ENCODE results near the gene CHST3. TPM values are rescaled to one million over a fixed set of nuclear protein-coding genes. Genes with fewer than 3 reads are reported as not detected.

The CHST3 gene
- polyA plus RNA-seq, 1 experiment = 20.9 TPM

DNA sequence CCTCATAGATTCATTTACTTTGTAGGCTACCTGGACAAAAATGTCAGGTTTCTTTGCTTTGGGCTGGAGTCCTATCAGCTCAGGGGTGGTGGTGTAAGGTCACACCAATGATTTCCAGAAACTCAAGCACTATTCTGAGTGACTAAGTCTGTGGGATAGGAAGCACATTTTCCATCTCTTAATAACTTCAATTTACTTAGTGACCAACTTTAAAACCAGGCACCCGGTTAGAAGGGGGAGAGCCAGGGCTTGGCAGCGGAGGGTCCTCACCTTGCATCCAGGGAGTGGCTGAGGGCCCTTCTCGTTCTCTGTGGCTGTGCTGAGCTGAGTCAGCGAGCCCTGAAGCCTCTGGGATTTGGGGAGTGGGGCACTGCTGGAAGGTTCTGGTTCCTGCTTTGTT, 6.7 kb downstream of the CHST3 start:
- Histone ChIP-seq H3K4me3 (ENCODE audit: low read depth, low read length) (no peak overlapping the region), H3K27me3 (ENCODE audit: control insufficient read depth, insufficient read depth, low read length) (no peaks in the 10 kb centered on the region), H3K36me3 (ENCODE audit: control insufficient read depth, insufficient read depth, low read length) (peaks cover 5% of the 10 kb centered on the region; the same call in 1 of the 2 replicates)
- no peak for DNase-seq (ENCODE audit: low read depth)
- ChIA-PET CTCF (interaction anchor here (1.0 to 2.4 kb wide), 6 partner anchors 13 to 80 kb away, joined by 3 to 12 read pairs (median 4); no protein-coding TSS in a partner anchor), POLR2A (interaction anchor here (0.6 kb wide), 2 partner anchors 77 to 117 kb away, joined by 4 to 7 read pairs; no protein-coding TSS in a partner anchor)
- TF ChIP-seq, protein P1, sequence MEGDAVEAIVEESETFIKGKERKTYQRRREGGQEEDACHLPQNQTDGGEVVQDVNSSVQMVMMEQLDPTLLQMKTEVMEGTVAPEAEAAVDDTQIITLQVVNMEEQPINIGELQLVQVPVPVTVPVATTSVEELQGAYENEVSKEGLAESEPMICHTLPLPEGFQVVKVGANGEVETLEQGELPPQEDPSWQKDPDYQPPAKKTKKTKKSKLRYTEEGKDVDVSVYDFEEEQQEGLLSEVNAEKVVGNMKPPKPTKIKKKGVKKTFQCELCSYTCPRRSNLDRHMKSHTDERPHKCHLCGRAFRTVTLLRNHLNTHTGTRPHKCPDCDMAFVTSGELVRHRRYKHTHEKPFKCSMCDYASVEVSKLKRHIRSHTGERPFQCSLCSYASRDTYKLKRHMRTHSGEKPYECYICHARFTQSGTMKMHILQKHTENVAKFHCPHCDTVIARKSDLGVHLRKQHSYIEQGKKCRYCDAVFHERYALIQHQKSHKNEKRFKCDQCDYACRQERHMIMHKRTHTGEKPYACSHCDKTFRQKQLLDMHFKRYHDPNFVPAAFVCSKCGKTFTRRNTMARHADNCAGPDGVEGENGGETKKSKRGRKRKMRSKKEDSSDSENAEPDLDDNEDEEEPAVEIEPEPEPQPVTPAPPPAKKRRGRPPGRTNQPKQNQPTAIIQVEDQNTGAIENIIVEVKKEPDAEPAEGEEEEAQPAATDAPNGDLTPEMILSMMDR (IDR thresholded peaks at IDR 0.05; ENCODE audit: insufficient read depth, low read depth, low read length) = no peak

DNA sequence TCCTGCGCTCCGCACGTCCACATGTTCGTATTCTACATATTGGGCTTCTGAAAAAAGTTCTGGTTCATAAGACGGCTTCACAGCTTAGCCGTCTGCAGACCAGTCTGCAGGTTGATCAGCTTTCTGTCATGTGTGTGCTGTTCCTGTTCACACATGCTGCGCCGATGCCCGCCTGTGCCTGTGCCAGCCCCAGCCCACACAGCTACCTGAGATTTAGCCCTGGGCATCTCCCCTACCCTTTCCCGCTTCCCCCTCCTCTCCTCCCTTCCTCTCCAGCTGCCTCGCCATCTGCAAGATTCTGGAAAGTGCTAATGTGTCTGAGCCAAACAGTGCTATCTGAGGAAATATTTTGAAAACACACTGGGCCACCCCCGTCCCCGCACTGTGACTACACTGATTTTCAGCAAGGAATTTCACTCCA, 7.1 kb downstream of the CHST3 start:
- peaks cover 5% of the 10 kb centered on the region; the same call in 1 of the 2 replicates for H3K36me3 ChIP-seq (ENCODE audit: control insufficient read depth, insufficient read depth, low read length)
- no peak for DNase-seq (ENCODE audit: low read depth)
- ChIA-PET CTCF (interaction anchor here (1.1 to 2.4 kb wide), 4 partner anchors 14 to 77 kb away, joined by 3 to 12 read pairs (median 6); no protein-coding TSS in a partner anchor), POLR2A (no interaction called here)
- TF ChIP-seq, protein P1 (IDR thresholded peaks at IDR 0.05; ENCODE audit: insufficient read depth, low read depth, low read length) = no peak
- H3K4me3 ChIP-seq (ENCODE audit: low read depth, low read length) = no peak overlapping the region
- no peaks in the 10 kb centered on the region for H3K27me3 ChIP-seq (ENCODE audit: control insufficient read depth, insufficient read depth, low read length)

GRCh38 chr10:71971769-71972555, 7.8 kb downstream of the CHST3 start:
- no peak overlapping the region for H3K4me3 ChIP-seq (ENCODE audit: low read depth, low read length)
- ChIA-PET CTCF (interaction anchor here (0.9 to 2.4 kb wide), 4 partner anchors 13 to 77 kb away, joined by 3 to 12 read pairs (median 5); no protein-coding TSS in a partner anchor), POLR2A (no interaction called here)
- TF ChIP-seq, protein P1 (IDR thresholded peaks at IDR 0.05; ENCODE audit: insufficient read depth, low read depth, low read length) = no peak
- H3K27me3 ChIP-seq (ENCODE audit: control insufficient read depth, insufficient read depth, low read length) = no peaks in the 10 kb centered on the region
- no peak for DNase-seq (ENCODE audit: low read depth)
- peaks cover 5% of the 10 kb centered on the region; the same call in 1 of the 2 replicates for H3K36me3 ChIP-seq (ENCODE audit: control insufficient read depth, insufficient read depth, low read length)

- POLR2A ChIA-PET = no interaction called here
- DNase-seq (ENCODE audit: low read depth) = no peak
- Histone ChIP-seq H3K4me3 (ENCODE audit: low read depth, low read length) (no peak overlapping the region), H3K27me3 (ENCODE audit: control insufficient read depth, insufficient read depth, low read length) (no peaks in the 10 kb centered on the region), H3K36me3 (ENCODE audit: control insufficient read depth, insufficient read depth, low read length) (peaks cover 5% of the 10 kb centered on the region; the same call in 1 of the 2 replicates)
- TF ChIP-seq, protein P1 (IDR thresholded peaks at IDR 0.05; ENCODE audit: insufficient read depth, low read depth, low read length) = no peak
- CTCF ChIA-PET = no interaction called here
Measured at GRCh38 chr10:71972746-71973695, 8.8 kb downstream of the CHST3 start.
